Activated CD4-positive, alpha-beta T cell treated with anti-CD3 and anti-CD28 coated beads for 36 hours (primary cell): ENCODE results near the gene TACC2. TPM values are rescaled to one million over a fixed set of nuclear protein-coding genes. Genes with fewer than 3 reads are reported as not detected.

Experiments
- ATAC-seq: fragments of 200-7000 bp; cut with Tn5 transposase; one replicate; pipeline ENCODE4 v1.10.0; 2021; ENCODE audit warnings: mild to moderate bottlenecking, moderate library complexity
- CTCF ChIA-PET: fragments of 350-600 bp; sonication (Branson Sonifier 250); formaldehyde crosslinking; loops from one replicate; lab custom pipeline; 2021; ENCODE audit warnings: antibody characterized with exemption; lab: Charles Lee
- POLR2A ChIA-PET: fragments of 350-600 bp; sonication (Branson Sonifier 250); formaldehyde crosslinking; loops from one replicate; lab custom pipeline; 2021; ENCODE audit warnings: antibody characterized with exemption, inconsistent platforms; lab: Charles Lee
- DNase-seq: peaks from one replicate; pipeline ENCODE4 v3.0.0-alpha.2; 2020
- H3K27ac Mint-ChIP-seq: one replicate; pipeline ENCODE4 v1.8.0; 2021; ENCODE audit warnings: mixed read lengths
- H3K27me3 Mint-ChIP-seq: one replicate; pipeline ENCODE4 v1.8.0; 2021; ENCODE audit warnings: mixed read lengths
- H3K36me3 Mint-ChIP-seq: one replicate; pipeline ENCODE4 v1.8.0; 2021; ENCODE audit warnings: low read depth, mixed read lengths
- H3K4me1 Mint-ChIP-seq: one replicate; pipeline ENCODE4 v1.8.0; 2021; ENCODE audit warnings: mixed read lengths
- H3K4me3 Mint-ChIP-seq: one replicate; pipeline ENCODE4 v1.8.0; 2021; ENCODE audit warnings: mild to moderate bottlenecking, moderate library complexity, mixed read lengths
- H3K9me3 Mint-ChIP-seq: one replicate; pipeline ENCODE4 v1.8.0; 2021; ENCODE audit warnings: low read depth, mixed read lengths
- intact Hi-C, 2 experiments: fragments of 100-400 bp; cut with DNase I in 1 of 2; cut with micrococcal nuclease in 1 of 2; formaldehyde crosslinking; loops; one replicate each; pipeline versions ENCODE4 v1.14.2 to v1.15.1; 2022 to 2024; cut with DNase I, micrococcal nuclease
- total RNA-seq, 2 experiments: library from RNA; stranded (reverse); gene quantifications; one replicate each; pipeline ENCODE4 v1.2.3, GENCODE V29; 2021

The TACC2 gene
- total RNA-seq, 2 experiments from 2014 or later, result not detected

DNA sequence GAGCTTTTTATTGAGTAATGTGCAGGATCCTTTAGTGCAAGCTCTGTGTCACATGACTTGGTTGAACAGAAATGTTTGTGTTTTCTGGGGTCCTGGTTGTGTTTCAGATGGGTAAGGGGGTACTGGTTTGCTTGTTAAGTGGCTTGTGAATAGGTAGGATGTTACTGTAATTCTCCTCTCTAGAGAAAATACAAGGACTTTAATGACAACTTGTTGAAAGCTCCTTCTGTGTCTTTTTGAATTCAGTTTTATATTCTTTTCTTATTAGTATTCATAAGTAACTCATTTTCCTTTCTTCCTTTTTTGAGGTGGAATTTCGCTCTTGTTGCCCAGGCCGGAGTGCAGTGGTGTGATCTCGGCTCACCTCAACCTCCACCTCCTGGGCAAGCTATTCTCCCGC lies 196.7 kb downstream of the TACC2 start:
- no peaks in the 10 kb centered on the region for H3K9me3 Mint-ChIP-seq
- POLR2A ChIA-PET, result no interaction called here
- intact Hi-C loops, result no loop called here
- no peaks in the 10 kb centered on the region for H3K36me3 Mint-ChIP-seq
- CTCF ChIA-PET, result no interaction called here
- H3K27me3 Mint-ChIP-seq, result peaks cover 1% of the 10 kb centered on the region
- DNase-seq (no peak), ATAC-seq (no peak)
- H3K4me3 Mint-ChIP-seq, result no peak overlapping the region
- no peak overlapping the region for H3K27ac Mint-ChIP-seq
- H3K4me1 Mint-ChIP-seq, result no peaks in the 10 kb centered on the region

DNA sequence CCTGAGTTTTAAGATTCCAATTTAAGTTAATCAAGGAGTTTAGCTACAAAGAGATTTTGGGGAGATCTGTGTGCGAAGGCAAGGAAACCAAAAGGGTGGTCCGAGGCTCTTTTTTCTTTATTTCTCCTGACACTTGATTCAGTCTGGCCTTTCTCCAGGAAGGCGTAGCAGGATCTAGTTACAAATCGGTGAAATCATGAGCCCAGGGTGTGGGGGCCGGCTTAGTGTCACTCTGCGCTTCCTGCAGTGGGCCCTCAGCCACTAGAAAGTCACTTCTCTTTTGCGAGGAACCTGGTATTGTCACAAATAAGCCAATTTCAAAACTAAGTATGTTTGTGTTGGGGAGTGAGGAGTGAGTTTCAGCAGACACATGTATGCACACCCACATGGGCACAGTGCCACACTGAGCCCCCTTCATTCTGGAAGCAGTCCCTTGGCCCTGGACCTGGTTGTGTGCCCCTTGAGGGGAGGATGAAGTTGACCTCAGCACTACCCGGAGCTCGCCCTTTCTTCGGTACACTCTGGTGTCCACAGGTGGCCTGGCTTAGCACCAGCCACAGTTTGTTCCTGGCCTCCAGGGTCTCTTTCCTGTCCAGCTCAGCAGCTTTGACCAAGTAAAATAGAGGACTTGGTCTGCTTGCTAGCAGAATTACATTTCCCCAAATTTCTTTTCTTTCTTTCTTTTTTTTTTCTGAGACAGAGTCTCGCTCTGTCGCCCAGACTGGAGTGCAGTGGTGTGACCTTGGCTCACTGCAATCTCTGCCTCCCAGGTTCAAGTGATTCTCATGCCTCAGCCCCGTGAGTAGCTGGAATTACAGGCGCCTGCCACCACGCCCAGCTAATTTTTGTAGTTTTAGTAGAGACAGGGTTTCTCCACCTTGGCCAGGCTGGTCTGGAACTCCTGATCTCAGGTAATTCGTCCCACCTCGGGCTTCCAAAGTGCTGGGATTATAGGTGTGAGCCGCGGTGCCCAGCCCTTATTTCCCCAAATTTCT lies 198.2 kb downstream of the TACC2 start:
- intact Hi-C loops, result no loop called here
- DNase-seq (no peak), ATAC-seq (no peak)
- no peaks in the 10 kb centered on the region for H3K9me3 Mint-ChIP-seq
- H3K27ac Mint-ChIP-seq, result no peak overlapping the region
- CTCF ChIA-PET, result no interaction called here
- H3K4me3 Mint-ChIP-seq, result no peak overlapping the region
- POLR2A ChIA-PET, result no interaction called here
- H3K4me1 Mint-ChIP-seq, result no peaks in the 10 kb centered on the region
- H3K36me3 Mint-ChIP-seq, result no peaks in the 10 kb centered on the region
- no peaks in the 10 kb centered on the region for H3K27me3 Mint-ChIP-seq

DNA sequence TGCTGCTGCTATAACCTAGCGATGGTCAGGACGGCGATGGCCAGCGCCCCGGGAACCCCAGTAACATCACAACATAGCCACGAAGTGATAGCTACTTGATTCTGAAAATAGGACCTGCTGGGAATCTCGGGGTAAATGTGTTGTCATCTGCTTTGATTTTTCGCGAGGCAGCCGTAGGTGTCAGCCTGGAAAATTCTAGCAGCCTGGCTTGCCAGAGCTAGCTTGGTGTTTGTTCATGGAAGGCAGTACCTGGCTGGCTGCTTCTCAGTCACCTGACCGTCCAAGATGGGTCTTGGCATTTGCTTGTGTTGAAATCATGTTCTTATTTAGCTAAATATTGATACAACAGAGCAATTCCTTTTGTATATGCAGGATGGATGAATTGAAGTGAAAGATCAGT lies 199.7 kb downstream of the TACC2 start:
- H3K36me3 Mint-ChIP-seq, result no peaks in the 10 kb centered on the region
- CTCF ChIA-PET, result no interaction called here
- no peaks in the 10 kb centered on the region for H3K9me3 Mint-ChIP-seq
- POLR2A ChIA-PET, result no interaction called here
- H3K27me3 Mint-ChIP-seq, result no peaks in the 10 kb centered on the region
- intact Hi-C loops, result no loop called here
- DNase-seq, result no peak
- H3K4me1 Mint-ChIP-seq, result no peaks in the 10 kb centered on the region
- no peak overlapping the region for H3K27ac Mint-ChIP-seq
- H3K4me3 Mint-ChIP-seq, result no peak overlapping the region
- ATAC-seq, result no peak

DNA sequence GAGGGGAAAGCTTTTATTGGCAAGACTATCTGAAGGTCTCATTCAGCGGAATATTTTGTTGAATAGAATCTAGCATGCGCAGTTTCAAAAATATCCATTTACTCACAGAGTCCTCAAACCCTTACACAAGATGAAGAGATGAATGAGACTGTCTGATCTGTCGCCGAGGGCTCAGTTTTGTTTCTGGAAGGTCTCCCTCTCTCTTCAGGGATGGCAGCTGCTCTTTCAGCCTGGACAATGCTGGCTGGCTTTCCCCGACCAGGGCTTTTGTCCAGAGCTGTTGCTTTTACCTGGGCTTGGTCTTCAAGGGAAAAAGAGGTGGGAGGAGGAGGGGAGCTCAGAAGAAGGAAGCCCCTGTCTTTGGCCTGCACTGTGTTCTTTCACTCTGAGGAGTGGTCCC lies 200.2 kb downstream of the TACC2 start:
- intact Hi-C loops, result no loop called here
- ChIA-PET POLR2A (no interaction called here), CTCF (no interaction called here)
- no peaks in the 10 kb centered on the region for H3K27me3 Mint-ChIP-seq
- ATAC-seq (no peak), DNase-seq (no peak)
- H3K27ac Mint-ChIP-seq, result no peak overlapping the region
- no peaks in the 10 kb centered on the region for H3K9me3 Mint-ChIP-seq
- no peak overlapping the region for H3K4me3 Mint-ChIP-seq
- no peaks in the 10 kb centered on the region for H3K4me1 Mint-ChIP-seq
- no peaks in the 10 kb centered on the region for H3K36me3 Mint-ChIP-seq

DNA sequence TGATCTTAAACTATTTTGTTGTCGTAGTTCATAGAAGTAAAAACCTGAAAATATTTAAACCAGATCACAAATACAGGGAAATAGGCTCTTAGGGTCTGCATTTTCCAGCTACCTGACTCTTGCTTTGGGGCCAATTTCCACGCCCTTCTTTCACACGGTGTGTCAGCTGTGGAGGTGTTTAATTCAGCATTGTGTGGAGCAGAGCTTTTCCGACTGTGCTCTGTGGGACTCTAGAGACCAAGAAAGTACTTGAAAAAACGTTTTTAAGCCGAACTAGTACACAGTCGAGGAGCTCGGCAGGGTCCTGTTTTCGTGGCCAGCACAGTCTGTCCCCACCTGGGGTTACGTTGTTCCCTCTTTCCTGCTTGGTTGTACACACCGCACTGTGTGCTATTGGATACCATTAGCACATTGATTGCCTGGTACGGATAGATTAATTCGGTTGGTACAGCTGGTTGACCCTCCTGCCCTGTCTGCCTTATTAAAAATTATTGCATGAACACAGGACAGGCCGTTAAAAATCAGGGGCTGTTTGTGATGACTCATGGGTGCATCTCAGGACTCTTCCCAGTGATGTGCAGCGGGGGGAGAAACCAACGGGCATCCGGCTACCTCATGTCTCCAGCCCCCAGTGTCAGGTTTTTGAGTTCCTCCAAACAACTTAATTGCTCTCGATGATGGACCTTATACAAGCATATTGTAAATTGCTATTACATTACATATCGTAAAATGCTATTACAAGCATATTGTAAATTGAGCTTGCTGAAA lies 201.4 kb downstream of the TACC2 start:
- ATAC-seq, result no peak
- Mint-ChIP-seq H3K4me3 (no peak overlapping the region), H3K27ac (no peak overlapping the region), H3K27me3 (no peaks in the 10 kb centered on the region), H3K9me3 (no peaks in the 10 kb centered on the region), H3K36me3 (no peaks in the 10 kb centered on the region), H3K4me1 (no peaks in the 10 kb centered on the region)
- CTCF ChIA-PET, result no interaction called here
- POLR2A ChIA-PET, result no interaction called here
- no peak for DNase-seq
- intact Hi-C loops, result no loop called here

DNA sequence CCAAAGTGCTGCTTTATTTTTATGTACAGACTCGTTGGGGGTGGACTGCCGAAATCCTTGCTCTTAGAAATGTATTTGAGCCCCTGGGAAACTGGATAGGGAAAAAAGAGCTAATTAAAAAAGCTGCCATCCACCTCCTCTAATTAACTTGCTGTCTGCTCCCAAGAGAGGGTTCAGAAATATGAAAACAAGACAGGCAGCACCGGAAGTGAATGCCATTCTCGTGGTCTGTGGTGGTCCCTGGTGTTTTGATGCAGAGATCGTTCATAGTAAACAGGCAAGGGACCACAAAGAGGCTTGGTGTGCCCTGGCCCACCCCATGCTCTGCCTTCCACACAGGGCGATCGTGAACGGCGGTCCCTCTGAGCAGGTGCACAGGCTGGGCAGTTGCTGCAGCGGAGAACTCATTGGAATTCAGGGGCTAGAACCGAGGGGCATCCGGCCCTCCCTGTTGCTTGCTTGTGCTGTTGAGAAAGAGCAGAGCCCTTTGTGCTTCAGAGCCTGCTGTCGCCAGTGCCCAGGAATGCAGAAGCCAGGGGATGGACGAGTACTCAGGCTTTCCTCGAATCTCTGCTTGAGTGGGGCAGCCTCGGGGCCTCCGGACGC lies 203.1 kb downstream of the TACC2 start:
- H3K36me3 Mint-ChIP-seq, result no peaks in the 10 kb centered on the region
- H3K4me3 Mint-ChIP-seq, result no peak overlapping the region
- ATAC-seq (no peak), DNase-seq (no peak)
- H3K4me1 Mint-ChIP-seq, result no peaks in the 10 kb centered on the region
- H3K27ac Mint-ChIP-seq, result no peak overlapping the region
- no peaks in the 10 kb centered on the region for H3K27me3 Mint-ChIP-seq
- intact Hi-C loops, result no loop called here
- H3K9me3 Mint-ChIP-seq, result no peaks in the 10 kb centered on the region
- CTCF ChIA-PET, result interaction anchor here (0.6 kb wide), 1 partner anchor 249 kb away, joined by 3 read pairs; no protein-coding TSS in a partner anchor
- POLR2A ChIA-PET, result no interaction called here

DNA sequence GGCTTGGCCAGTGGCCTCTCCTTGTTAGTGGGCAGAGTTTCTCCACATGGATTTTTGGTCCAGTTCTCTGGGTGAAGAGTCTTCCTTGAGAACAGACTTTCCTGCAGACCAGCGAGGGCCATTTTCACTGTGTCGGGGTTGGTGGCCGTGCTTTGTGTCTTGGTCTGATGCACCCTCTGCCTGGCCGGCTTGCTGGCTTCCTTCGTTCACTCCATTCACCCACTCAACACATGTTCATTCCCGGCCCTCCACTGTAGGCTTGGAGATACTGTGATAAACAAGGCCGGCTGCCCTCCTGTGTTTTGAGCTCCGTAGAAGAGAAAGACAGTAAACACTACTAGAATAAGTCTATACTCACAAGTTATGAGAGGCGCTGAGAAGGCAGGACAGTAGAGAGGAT lies 205.3 kb downstream of the TACC2 start:
- H3K4me3 Mint-ChIP-seq, result no peak overlapping the region
- no peaks in the 10 kb centered on the region for H3K9me3 Mint-ChIP-seq
- no peaks in the 10 kb centered on the region for H3K4me1 Mint-ChIP-seq
- intact Hi-C loops, result no loop called here
- ChIA-PET POLR2A (no interaction called here), CTCF (no interaction called here)
- H3K27ac Mint-ChIP-seq, result no peak overlapping the region
- DNase-seq (no peak), ATAC-seq (no peak)
- no peaks in the 10 kb centered on the region for H3K36me3 Mint-ChIP-seq
- no peaks in the 10 kb centered on the region for H3K27me3 Mint-ChIP-seq

DNA sequence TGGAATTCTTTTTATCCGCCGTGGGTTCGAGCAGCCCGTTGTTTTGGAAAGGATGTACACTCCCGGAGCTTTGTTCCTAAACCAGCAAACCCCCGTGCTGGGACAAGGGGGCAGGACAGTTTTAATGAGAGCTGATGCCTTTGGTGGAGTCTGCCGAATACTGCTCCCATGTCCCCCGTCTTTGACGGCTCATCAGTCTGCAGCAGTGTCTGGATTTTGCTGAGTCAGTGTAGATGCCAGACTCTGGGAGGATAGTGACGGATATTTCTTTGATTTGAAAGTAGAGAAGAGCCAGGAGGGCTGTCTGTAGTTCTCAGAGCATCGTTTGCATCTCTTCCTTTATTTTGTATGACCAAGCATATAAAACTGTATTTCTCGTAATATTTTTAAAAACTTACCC lies 207.3 kb downstream of the TACC2 start:
- Mint-ChIP-seq H3K36me3 (no peaks in the 10 kb centered on the region), H3K27me3 (no peaks in the 10 kb centered on the region), H3K4me3 (no peak overlapping the region), H3K4me1 (no peaks in the 10 kb centered on the region), H3K9me3 (no peaks in the 10 kb centered on the region), H3K27ac (no peak overlapping the region)
- ChIA-PET CTCF (no interaction called here), POLR2A (no interaction called here)
- ATAC-seq, result no peak
- intact Hi-C loops, result no loop called here
- no peak for DNase-seq

DNA sequence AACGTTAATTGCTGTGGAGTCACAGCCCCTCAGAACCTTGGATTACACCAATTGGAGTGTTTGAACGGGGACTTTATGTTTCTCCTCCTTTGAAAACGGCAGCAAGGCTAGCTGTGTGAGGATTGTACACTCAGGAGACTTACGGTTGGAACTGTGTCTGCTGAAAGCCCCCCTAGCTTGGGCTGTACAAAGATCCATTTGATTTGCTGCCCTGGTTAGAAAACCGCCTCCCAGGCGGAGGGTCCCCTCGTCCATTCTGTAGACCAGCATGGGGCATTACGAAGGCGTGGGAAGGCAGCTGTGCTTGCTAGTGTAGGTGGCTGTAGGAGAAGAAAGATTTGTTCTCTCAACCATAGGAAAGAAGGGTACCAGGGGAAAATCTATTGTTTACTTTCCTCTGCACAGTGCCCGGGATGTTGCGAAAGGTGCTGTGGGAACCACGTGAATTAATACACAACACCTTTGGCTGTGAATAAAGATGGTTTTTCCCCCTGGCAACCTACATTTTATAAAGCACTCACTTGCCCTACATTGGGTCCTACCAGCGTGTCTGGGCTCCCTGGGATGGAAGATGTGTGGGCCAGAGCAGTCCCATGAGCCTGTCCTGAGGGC lies 208.8 kb downstream of the TACC2 start:
- Mint-ChIP-seq H3K9me3 (no peaks in the 10 kb centered on the region), H3K4me3 (no peak overlapping the region), H3K27ac (no peak overlapping the region), H3K4me1 (no peaks in the 10 kb centered on the region), H3K27me3 (no peaks in the 10 kb centered on the region), H3K36me3 (no peaks in the 10 kb centered on the region)
- ChIA-PET POLR2A (no interaction called here), CTCF (interaction anchor here (0.9 kb wide), 1 partner anchor 68 kb away, joined by 3 read pairs; no protein-coding TSS in a partner anchor)
- DNase-seq, result no peak
- intact Hi-C loops, result no loop called here
- no peak for ATAC-seq

DNA sequence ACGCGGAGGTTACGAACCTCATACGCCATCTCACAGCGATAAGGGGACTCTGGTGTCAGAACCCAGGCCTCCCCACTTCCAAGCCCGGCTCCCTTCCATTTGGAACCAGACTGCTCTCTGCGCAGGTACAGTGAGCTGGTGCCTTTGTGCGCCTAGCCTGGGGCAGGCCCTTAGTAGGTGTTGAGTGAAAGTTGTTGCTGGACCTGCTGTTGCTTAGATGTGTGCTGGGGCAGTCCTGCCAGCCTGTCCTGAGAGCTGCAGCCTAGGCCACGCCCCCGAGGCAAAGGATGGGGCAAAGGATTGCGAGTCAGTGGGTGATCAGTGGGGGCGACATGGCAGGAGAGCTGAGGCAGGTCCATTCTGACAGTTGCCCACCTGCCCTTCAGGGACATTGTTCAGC lies 209.7 kb downstream of the TACC2 start:
- H3K27ac Mint-ChIP-seq, result no peak overlapping the region
- POLR2A ChIA-PET, result no interaction called here
- no peak overlapping the region for H3K4me3 Mint-ChIP-seq
- DNase-seq (no peak), ATAC-seq (no peak)
- H3K27me3 Mint-ChIP-seq, result no peaks in the 10 kb centered on the region
- no peaks in the 10 kb centered on the region for H3K4me1 Mint-ChIP-seq
- no peaks in the 10 kb centered on the region for H3K36me3 Mint-ChIP-seq
- CTCF ChIA-PET, result interaction anchor here (0.6 kb wide), 1 partner anchor 61 kb away, joined by 4 read pairs; no protein-coding TSS in a partner anchor
- intact Hi-C loops, result no loop called here
- H3K9me3 Mint-ChIP-seq, result no peaks in the 10 kb centered on the region

DNA sequence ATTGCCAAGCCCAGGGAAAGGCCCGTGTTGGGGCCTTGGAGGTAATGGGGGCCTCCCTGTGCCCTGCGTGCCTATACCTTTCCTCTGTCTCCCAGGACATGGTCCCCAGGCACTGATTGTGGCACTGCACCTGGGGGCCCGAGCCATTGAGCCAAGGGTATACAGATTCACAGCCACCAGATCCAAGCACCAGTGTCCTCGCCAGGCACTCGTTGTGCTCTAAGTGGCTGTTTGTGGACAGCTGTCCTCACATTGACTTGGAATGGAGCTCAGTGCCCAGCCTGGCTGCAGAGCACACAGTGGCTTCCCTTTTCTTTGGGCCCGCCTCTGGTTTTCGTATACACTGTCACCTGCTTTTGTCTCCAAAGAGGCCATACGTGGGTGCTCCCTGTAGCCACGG lies 210.1 kb downstream of the TACC2 start:
- no peak overlapping the region for H3K4me3 Mint-ChIP-seq
- no peaks in the 10 kb centered on the region for H3K9me3 Mint-ChIP-seq
- POLR2A ChIA-PET, result no interaction called here
- DNase-seq, result no peak
- no peaks in the 10 kb centered on the region for H3K36me3 Mint-ChIP-seq
- H3K27me3 Mint-ChIP-seq, result no peaks in the 10 kb centered on the region
- intact Hi-C loops, result no loop called here
- no peak for ATAC-seq
- CTCF ChIA-PET, result interaction anchor here (0.6 kb wide), 1 partner anchor 62 kb away, joined by 4 read pairs; no protein-coding TSS in a partner anchor
- no peaks in the 10 kb centered on the region for H3K4me1 Mint-ChIP-seq
- H3K27ac Mint-ChIP-seq, result no peak overlapping the region
